BLaER1 treated with 17β-estradiol and CSF1 and Interleukin-3, amounts not matched to agents 10 nM and 100 nM (cell line): ENCODE results near the gene ZNF541.

Experiments used
- H3K27ac ChIP-seq, 11 experiments: shearing (Covaris generic); formaldehyde crosslinking; 2 replicates each; pipeline ENCODE4 v1.8.1; 2022
- H3K27me3 ChIP-seq, 11 experiments: shearing (Covaris generic); formaldehyde crosslinking; 2 replicates each; pipeline ENCODE4 v1.8.1; 2022
- H3K36me3 ChIP-seq, 11 experiments: shearing (Covaris generic); formaldehyde crosslinking; 2 replicates each; pipeline ENCODE4 v1.8.1; 2022
- H3K4me1 ChIP-seq, 10 experiments: shearing (Covaris generic); formaldehyde crosslinking; 2 replicates each; pipeline ENCODE4 v1.8.1; 2022
- H3K4me2 ChIP-seq, 11 experiments: shearing (Covaris generic); formaldehyde crosslinking; 2 replicates each; pipeline ENCODE4 v1.8.1; 2022
- H3K4me3 ChIP-seq, 10 experiments: shearing (Covaris generic); formaldehyde crosslinking; 2 replicates each; pipeline ENCODE4 v1.8.1; 2022
- H3K9ac ChIP-seq, 11 experiments: shearing (Covaris generic); formaldehyde crosslinking; 2 replicates each; pipeline ENCODE4 v1.8.1; 2022
- H3K9me3 ChIP-seq, 11 experiments: shearing (Covaris generic); formaldehyde crosslinking; replicated peaks in 1 of 11; 2 replicates each; pipeline ENCODE4 v1.8.1; 2022
- H4K20me1 ChIP-seq, 11 experiments: shearing (Covaris generic); formaldehyde crosslinking; 2 replicates each; pipeline ENCODE4 v1.8.1; 2022
- Cebpa-rat ChIP-seq, 11 experiments: shearing (Covaris generic); IDR thresholded peaks; 2 replicates each; pipeline ENCODE4 v1.8.1; 2022

Gene ZNF541

DNA sequence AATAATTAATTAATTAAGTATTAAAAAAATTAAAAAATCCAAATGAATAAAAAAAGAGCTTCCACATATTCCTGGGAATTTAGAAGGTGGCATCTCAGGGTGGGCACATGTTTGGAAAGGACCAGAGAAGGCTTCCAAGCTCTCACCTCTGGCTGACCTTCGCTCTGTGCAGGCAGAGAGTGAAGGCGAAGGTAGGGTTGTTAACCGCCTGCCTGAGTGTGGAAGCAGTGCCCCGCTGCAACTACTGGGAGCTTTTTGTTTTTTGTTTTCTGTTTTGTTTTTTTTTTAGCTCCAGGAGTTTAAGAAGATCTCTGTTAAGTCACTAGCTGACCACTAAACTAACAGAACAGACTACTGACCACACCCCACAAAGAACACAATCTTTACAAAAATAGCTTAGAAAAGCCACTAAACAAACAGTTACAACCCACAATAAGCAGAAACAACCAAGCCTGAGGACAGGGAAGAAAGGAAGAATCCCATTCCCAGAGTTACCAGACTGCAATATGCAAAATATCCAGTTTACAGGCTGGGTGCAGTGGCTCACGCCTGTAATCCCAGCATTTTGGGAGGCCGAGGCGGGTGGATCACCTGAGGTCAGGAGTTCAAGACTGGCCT lies 11.4 kb downstream of the ZNF541 start:
- Histone ChIP-seq H3K4me1 (peaks cover 0 to 3% (median 0%) of the 10 kb centered on the region in 10 experiments; a peak in 1 of 20 replicates), H3K27ac (no peak overlapping the region), H3K27me3 (no peaks in the 10 kb centered on the region), H3K36me3 (no peaks in the 10 kb centered on the region), H3K9ac (no peak overlapping the region), H3K4me3 (no peak overlapping the region), H3K4me2 (no peak overlapping the region), H3K9me3 (no peaks in the 10 kb centered on the region), H4K20me1 (no peaks in the 10 kb centered on the region)
- TF ChIP-seq Cebpa-rat (IDR thresholded peaks at IDR 0.05): no peak

DNA sequence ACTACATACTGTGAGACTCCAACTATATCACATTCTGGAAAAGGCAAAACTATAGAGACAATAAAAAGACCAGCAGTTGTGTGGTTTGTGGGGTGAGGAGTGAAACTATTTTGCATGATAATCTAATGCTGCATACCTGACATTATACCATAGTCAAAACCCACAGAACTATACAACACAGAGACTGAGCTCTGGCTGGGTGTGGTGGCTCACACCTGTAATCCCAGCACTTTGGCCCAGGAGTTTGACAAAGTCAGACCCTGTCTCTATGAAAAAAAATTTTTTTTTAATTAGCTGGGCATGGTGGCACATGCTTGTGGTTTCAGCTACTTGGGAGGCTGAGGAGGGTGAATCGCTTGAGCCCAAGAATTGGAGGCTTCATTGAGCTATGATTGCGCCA lies 11.9 kb downstream of the ZNF541 start:
- H3K4me2 ChIP-seq: no peak overlapping the region
- H3K36me3 ChIP-seq: no peaks in the 10 kb centered on the region
- H3K9me3 ChIP-seq: no peaks in the 10 kb centered on the region
- H3K27me3 ChIP-seq: no peaks in the 10 kb centered on the region
- no peak for TF ChIP-seq Cebpa-rat (IDR thresholded peaks at IDR 0.05)
- H4K20me1 ChIP-seq: no peaks in the 10 kb centered on the region
- H3K9ac ChIP-seq: no peak overlapping the region
- peaks cover 0 to 3% (median 0%) of the 10 kb centered on the region in 10 experiments; a peak in 1 of 20 replicates for H3K4me1 ChIP-seq
- no peak overlapping the region for H3K27ac ChIP-seq
- no peak overlapping the region for H3K4me3 ChIP-seq

- Histone ChIP-seq H4K20me1 (peaks cover 0 to 9% (median 0%) of the 10 kb centered on the region in 11 experiments; a peak in 2 of 22 replicates), H3K36me3 (no peaks in the 10 kb centered on the region), H3K4me2 (peak overlapping the region in 1 of 11 experiments; percentile 12; a peak in 1 of 22 replicates), H3K27ac (no peak overlapping the region), H3K9ac (no peak overlapping the region), H3K9me3 (no peaks in the 10 kb centered on the region), H3K4me3 (no peak overlapping the region), H3K27me3 (peaks cover 20 to 27% (median 24%) of the 10 kb centered on the region in 11 experiments), H3K4me1 (peaks cover 0 to 4% (median 0%) of the 10 kb centered on the region in 10 experiments; a peak in 3 of 20 replicates)
- TF ChIP-seq Cebpa-rat (IDR thresholded peaks at IDR 0.05): no peak
Measured at GRCh38 chr19:47550129-47550528, 22.8 kb downstream of the ZNF541 start.

DNA sequence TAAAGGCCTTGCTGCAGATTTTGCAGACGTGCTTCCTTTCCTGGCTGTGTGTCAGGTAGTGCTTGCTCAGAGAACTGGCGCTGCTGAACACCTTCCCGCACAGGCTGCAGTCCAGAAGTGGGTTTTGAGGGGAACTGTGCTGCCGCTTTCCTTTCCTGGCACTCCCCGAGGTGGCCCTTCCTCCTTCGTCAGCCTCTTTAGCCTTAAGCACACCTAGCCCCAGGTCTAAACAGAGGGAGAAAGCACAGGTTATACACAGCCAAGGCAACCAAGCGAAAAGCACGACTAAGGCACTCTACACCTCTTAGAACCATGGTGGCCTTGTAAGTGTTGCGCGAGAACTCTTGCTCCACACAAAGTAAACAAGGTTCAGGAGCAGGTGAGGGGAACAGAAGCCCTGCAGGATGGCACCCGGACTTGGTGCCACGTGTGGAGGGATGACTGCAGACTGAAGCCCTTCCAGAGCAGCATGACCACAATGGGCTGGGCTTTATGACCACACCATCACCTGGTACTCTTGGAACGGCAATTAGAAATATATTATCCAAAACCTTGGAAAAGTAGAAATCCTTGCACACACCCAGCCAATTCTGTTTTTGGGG lies 23.6 kb downstream of the ZNF541 start:
- Histone ChIP-seq H3K9me3 (no peaks in the 10 kb centered on the region), H4K20me1 (peaks cover 0 to 17% (median 0%) of the 10 kb centered on the region in 11 experiments; a peak in 2 of 22 replicates), H3K27me3 (peaks cover 28 to 35% (median 31%) of the 10 kb centered on the region in 11 experiments), H3K4me2 (no peak overlapping the region), H3K27ac (no peak overlapping the region), H3K4me3 (no peak overlapping the region), H3K36me3 (no peaks in the 10 kb centered on the region), H3K4me1 (peaks cover 0 to 4% (median 0%) of the 10 kb centered on the region in 10 experiments; a peak in 3 of 20 replicates), H3K9ac (no peak overlapping the region)
- no peak for TF ChIP-seq Cebpa-rat (IDR thresholded peaks at IDR 0.05)

- Histone ChIP-seq H3K27me3 (peaks cover 35 to 48% (median 42%) of the 10 kb centered on the region in 11 experiments), H3K36me3 (no peaks in the 10 kb centered on the region), H3K27ac (no peak overlapping the region), H4K20me1 (peaks cover 0 to 17% (median 0%) of the 10 kb centered on the region in 11 experiments; a peak in 2 of 22 replicates), H3K4me1 (no peaks in the 10 kb centered on the region; a peak in 2 of 20 replicates), H3K9ac (no peak overlapping the region), H3K4me3 (no peak overlapping the region), H3K4me2 (no peak overlapping the region), H3K9me3 (no peaks in the 10 kb centered on the region)
- peak in 1 of 11 experiments; percentile 54; a peak in 2 of 22 replicates for TF ChIP-seq Cebpa-rat (IDR thresholded peaks at IDR 0.05)
Measured at GRCh38 chr19:47547199-47547598, 25.7 kb downstream of the ZNF541 start.

DNA sequence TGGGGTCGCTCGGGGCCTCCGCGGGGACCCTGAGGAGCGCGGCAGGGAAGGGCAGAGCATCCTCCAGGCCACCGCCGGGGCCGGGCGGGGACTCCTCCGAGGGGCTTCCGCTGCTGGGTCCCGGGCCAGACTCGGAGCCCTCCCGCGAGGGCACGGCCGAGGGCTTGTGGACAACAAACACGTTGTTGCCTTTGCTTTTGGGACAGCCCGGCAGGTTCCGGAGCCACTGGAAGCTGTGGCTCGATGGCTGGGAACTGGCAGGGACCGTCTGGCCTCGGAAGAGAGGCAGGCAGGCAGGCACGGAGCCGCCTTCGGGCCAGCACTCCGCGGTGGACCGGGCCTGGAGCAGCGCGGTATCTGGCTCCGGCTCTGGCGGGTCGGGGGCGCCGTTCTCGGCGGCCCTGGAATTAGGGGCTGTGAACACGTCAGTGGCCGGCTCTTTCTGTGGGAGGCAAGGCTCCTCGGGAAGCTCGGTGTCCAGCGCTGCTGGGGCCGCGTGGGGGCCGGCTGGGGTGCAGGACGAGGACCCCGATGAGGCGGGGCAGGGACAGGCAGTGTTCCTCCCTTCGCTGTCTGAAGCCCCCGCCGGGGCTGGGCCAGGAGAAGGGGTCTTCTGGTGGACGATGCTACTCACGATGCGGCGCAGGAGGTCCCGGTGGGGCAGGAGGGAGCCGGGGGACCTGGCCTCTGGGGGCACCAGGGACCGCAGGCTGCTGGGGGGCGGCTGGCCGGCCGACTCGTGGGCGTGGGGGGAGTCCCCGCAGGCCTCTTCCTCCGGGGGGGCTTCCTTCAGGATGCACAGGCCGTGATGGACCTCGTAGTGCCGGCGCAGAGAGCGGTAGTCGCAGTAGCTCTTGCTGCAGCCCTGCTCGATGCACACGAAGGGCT lies 27.6 kb downstream of the ZNF541 start:
- H3K4me2 ChIP-seq: no peak overlapping the region
- peaks cover 35 to 48% (median 42%) of the 10 kb centered on the region in 11 experiments for H3K27me3 ChIP-seq
- peaks cover 0 to 17% (median 0%) of the 10 kb centered on the region in 11 experiments; a peak in 2 of 22 replicates for H4K20me1 ChIP-seq
- H3K4me3 ChIP-seq: no peak overlapping the region
- no peak overlapping the region for H3K27ac ChIP-seq
- no peaks in the 10 kb centered on the region for H3K9me3 ChIP-seq
- H3K36me3 ChIP-seq: no peaks in the 10 kb centered on the region
- H3K9ac ChIP-seq: no peak overlapping the region
- H3K4me1 ChIP-seq: no peaks in the 10 kb centered on the region; a peak in 2 of 20 replicates
- no peak for TF ChIP-seq Cebpa-rat (IDR thresholded peaks at IDR 0.05)

- no peak overlapping the region for H3K4me2 ChIP-seq
- no peaks in the 10 kb centered on the region for H3K36me3 ChIP-seq
- H3K4me3 ChIP-seq: no peak overlapping the region
- H3K27ac ChIP-seq: no peak overlapping the region
- TF ChIP-seq Cebpa-rat (IDR thresholded peaks at IDR 0.05): no peak
- no peaks in the 10 kb centered on the region for H3K4me1 ChIP-seq
- peaks cover 0 to 17% (median 0%) of the 10 kb centered on the region in 11 experiments; a peak in 2 of 22 replicates for H4K20me1 ChIP-seq
- peaks cover 35 to 48% (median 42%) of the 10 kb centered on the region in 11 experiments for H3K27me3 ChIP-seq
- H3K9ac ChIP-seq: no peak overlapping the region
- no peaks in the 10 kb centered on the region for H3K9me3 ChIP-seq
Measured at GRCh38 chr19:47544476-47544875, 28.5 kb downstream of the ZNF541 start.

DNA sequence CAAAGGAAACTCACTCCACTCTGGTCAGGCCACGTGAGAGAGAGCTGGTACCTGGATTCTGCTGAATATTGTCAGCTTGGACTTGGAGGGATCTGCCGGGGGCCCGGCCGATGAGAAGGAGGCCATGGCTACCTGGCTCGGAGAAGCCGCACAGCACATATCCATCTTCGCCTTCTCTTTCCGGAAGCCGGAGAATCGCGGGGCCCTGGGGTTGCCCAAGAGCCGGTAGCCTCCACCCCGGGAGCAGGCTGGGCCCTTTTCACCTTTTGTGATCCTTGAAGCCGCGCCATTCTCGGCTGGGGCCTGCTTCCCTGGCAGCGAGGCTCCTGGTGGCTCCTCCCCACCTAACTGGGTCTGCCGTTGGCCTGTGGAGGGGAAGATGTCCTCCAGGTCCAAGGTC lies 28.9 kb downstream of the ZNF541 start:
- no peak for TF ChIP-seq Cebpa-rat (IDR thresholded peaks at IDR 0.05)
- no peak overlapping the region for H3K27ac ChIP-seq
- no peak overlapping the region for H3K9ac ChIP-seq
- no peaks in the 10 kb centered on the region for H3K36me3 ChIP-seq
- no peaks in the 10 kb centered on the region for H3K4me1 ChIP-seq
- H3K27me3 ChIP-seq: peaks cover 35 to 48% (median 42%) of the 10 kb centered on the region in 11 experiments
- no peak overlapping the region for H3K4me3 ChIP-seq
- no peak overlapping the region for H3K4me2 ChIP-seq
- peaks cover 0 to 17% (median 0%) of the 10 kb centered on the region in 11 experiments; a peak in 2 of 22 replicates for H4K20me1 ChIP-seq
- H3K9me3 ChIP-seq: no peaks in the 10 kb centered on the region

DNA sequence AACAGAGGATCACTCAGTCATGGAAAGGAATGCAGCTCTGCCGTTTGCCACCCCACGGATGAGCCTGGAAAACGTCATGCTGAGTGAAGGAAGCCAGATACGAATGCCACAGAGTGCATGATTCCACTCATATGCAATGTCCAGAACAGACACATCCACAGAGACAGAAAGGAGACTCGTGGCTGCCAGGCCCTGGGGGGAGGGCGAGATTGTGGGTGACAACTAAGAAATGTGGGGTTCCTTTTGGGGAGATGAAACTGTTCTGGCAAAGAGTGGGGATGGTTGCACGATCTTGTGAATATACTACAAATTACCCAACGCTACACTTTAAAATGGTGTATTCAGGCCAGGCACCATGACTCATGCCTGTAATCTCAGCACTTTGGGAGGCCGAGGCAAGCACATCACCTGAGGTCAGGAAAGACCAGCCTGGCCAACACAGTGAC lies 30.9 kb downstream of the ZNF541 start:
- Histone ChIP-seq H3K4me1 (no peaks in the 10 kb centered on the region), H3K27ac (no peak overlapping the region), H3K36me3 (no peaks in the 10 kb centered on the region), H4K20me1 (peaks cover 0 to 17% (median 0%) of the 10 kb centered on the region in 11 experiments; a peak in 2 of 22 replicates), H3K4me3 (no peak overlapping the region), H3K27me3 (peaks cover 34 to 41% (median 37%) of the 10 kb centered on the region in 11 experiments), H3K9ac (no peak overlapping the region), H3K4me2 (no peak overlapping the region), H3K9me3 (no peaks in the 10 kb centered on the region)
- no peak for TF ChIP-seq Cebpa-rat (IDR thresholded peaks at IDR 0.05)
